Lower leg skin (tissue), 3 donors: ENCODE measurements around the gene HIBCH.

Experiments used
- CTCF ChIP-seq, 3 donors: fragments of 450-650 bp; IDR thresholded peaks; one replicate each; pipeline ENCODE4 v1.5.1; 2016; ENCODE audit warnings: antibody characterized with exemption in 3 of 3, mild to moderate bottlenecking in 3 of 3, moderate library complexity in 2 of 3
- POLR2A ChIP-seq, 2 donors: fragments of 450-650 bp; IDR thresholded peaks; one replicate each; pipeline ENCODE4 v1.6.1; 2016 to 2017; ENCODE audit warnings: antibody characterized with exemption in 2 of 2, mild to moderate bottlenecking in 1 of 2, moderate library complexity in 1 of 2

- no peak for TF ChIP-seq CTCF (IDR thresholded peaks at IDR 0.05)
- no peak for TF ChIP-seq POLR2A (IDR thresholded peaks at IDR 0.05)
Measured at GRCh38 chr2:190338453-190338852, 18.8 kb upstream of the HIBCH start.
